HG03139 (cell line): ENCODE data around the gene IFNLR1.

Source experiments
- ATAC-seq: cut with Tn5 transposase; IDR thresholded peaks from one replicate; pipeline ENCODE4 v1.9.1; 2021; ENCODE audit not compliant: unreplicated experiment

The IFNLR1 gene

DNA sequence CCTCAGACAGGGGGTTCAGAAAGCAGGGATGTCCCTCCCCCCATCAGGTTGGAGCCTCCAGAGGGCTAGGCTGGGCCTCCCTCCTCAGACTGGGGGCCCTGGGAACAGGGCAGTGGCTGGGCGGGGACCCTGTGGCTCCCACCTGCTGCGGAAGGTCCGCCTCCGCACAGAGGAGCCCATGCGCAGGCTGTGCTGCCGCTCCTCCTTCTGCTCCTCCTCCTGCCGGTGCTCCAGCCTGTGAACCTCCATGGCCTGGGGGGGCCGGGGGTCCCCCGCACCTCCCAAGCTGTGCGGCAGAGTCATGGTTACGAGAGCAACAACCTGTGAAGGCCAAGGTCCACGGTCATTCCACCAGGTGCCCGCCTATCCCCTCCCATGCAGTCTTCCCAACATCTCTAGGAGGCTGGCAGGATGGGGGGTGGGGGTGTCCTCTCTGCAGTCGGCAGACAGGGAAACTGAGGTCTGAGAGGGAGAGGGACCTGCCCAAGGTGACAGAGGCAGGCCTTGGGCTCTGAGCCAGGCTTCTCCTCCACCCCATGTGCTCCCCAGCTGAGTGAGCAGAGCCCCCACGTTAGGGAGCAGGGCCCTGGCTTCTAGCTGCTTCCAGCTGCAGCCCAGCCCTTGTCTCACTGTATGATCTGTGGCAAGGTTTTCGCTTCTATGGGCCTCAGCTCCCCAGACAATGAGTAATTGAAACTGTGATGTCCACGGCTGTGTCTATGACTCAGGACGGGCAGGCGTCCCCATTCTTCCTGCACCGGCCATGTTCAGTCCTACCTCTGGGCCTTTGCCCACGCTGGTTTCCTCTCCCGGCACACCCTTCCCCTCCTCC, 78.5 kb downstream of the IFNLR1 start:
- no peak for ATAC-seq

DNA sequence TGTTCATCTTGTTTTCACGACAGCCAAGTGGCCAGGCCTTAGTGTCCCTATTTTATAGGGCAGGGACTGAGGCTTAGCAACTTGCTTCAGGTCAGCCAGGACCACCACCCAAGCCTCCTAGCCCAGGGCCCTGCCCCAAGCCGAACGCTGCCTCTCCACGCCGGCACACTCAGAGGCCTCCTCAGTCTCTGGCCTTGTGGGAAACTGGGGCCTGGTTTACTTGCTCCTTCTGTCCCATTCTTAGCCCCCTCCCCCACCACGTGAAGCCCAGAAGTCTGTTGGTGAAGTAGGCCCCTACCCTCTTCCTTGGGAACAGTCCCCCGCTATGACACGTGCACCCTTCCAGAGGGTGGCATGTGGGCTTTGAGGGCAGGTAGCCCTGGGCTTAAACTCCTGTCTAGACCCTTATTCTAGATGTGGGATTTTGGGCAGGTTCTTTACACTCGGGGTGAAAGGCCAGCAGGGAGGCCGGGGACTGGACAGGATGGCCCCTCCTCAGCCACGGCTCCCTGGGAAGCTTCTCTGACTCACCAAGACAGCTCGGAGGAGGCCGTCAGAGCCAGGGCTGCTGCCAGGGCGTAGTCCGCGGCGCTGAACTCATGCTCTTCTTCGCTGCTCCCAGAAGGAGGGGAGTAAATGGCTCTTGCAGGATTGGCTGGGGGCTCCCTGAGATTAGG, 79.5 kb downstream of the IFNLR1 start:
- no peak for ATAC-seq

DNA sequence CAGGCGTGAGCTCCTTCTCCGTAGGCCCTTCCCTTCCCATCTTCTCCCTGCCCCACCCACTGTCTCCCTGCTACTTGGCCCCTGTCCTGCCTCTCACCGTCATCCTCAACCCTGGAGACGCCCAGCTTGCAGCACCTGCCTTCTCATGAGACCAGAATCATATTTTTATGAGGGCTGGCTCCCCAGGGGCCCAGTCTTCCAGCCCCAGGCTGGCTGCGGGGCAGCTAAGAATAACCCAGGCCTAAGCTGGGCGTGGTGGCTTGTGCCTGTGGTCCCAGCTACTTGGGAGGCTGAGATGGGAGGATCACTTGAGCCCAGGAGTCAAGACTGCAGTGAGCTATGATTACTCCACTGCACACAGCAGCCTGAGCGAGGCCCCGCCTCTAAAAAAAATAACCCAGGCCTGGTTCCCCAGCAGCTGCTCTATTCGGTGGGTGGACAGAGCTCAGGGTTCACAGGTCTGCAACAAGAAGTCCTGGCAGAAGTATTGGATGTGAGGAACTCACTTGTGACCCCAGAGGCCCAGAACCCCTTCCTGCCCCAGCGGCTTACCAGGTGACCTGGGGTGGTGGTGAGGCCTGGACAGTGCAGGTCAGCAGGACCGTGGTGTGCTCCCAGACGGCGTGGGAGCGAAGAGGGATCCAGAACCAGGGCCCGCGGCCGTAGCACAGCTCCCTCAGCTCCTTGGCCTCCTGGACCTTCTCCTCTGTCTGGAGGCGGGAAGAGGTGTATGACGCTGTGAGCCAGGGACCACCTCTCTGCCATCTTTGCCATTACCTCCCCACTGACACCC, 81.5 kb downstream of the IFNLR1 start:
- no peak for ATAC-seq

DNA sequence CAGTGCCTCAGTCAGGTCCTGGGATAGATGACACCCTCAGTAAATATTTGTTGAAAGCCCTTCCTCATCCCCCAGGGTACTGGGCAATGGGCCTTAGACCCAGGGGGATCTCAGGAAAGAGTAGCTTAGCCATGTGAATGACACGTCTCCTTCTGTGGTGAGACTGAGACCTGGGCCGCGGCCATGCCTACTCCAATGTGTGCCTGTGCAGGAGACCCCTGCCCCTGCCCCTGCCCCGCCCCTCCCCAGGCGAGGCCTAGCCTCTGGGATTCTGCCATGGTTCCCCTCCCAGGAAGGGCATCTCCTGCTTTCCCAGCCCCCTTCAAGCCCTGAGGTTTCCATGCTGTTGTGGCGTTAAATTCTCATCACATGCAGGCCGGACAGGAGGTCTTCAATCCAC, 82.2 kb downstream of the IFNLR1 start:
- ATAC-seq: no peak
